ENCODE measurements around the gene MRPL1. TPM values are rescaled to one million over a fixed set of nuclear protein-coding genes. Genes with fewer than 3 reads are reported as not detected.
A peak's percentile ranks its signal among the peaks of the same experiment; 100 is the strongest.

The MRPL1 gene
- 10 to 100 TPM; 57.2 to 76.6 (median 68.7) TPM for polyA plus RNA-seq (ENCODE audit: insufficient read length in 10 of 10)
- long read RNA-seq, donor 1, transcript MRPL1-201 (9 exons, 1,490 nt), result major isoform, 27 of 27 reads
- long read RNA-seq, donor 1, partial matches to known transcripts, result 0 of 27 reads
- long read RNA-seq, donor 1, other reads (novel, unspliced or antisense), result 0 of 27 reads
- long read RNA-seq, donor 2, transcript MRPL1-201 (9 exons, 1,490 nt), result major isoform, 21 of 28 reads
- long read RNA-seq, donor 2, partial matches to known transcripts, result 7 of 28 reads
- long read RNA-seq, donor 2, other reads (novel, unspliced or antisense), result 0 of 28 reads
- long read RNA-seq, donor 3, result 0 reads
- long read RNA-seq, donor 4, transcript MRPL1-201 (9 exons, 1,490 nt), result major isoform, 14 of 23 reads
- long read RNA-seq, donor 4, partial matches to known transcripts, result 9 of 23 reads
- long read RNA-seq, donor 4, other reads (novel, unspliced or antisense), result 0 of 23 reads
- long read RNA-seq, donor 5, transcript MRPL1-201 (9 exons, 1,490 nt), result major isoform, 30 of 42 reads
- long read RNA-seq, donor 5, partial matches to known transcripts, result 12 of 42 reads
- long read RNA-seq, donor 5, other reads (novel, unspliced or antisense), result 0 of 42 reads
- long read RNA-seq, donor 6, transcript MRPL1-201 (9 exons, 1,490 nt), result major isoform, 26 of 33 reads
- long read RNA-seq, donor 6, partial matches to known transcripts, result 7 of 33 reads
- long read RNA-seq, donor 6, other reads (novel, unspliced or antisense), result 0 of 33 reads
- long read RNA-seq, donor 7, transcript MRPL1-201 (9 exons, 1,490 nt), result major isoform, 15 of 15 reads
- long read RNA-seq, donor 7, partial matches to known transcripts, result 0 of 15 reads
- long read RNA-seq, donor 7, other reads (novel, unspliced or antisense), result 0 of 15 reads
- long read RNA-seq, donor 8, transcript MRPL1-201 (9 exons, 1,490 nt), result major isoform, 14 of 21 reads
- long read RNA-seq, donor 8, partial matches to known transcripts, result 7 of 21 reads
- long read RNA-seq, donor 8, other reads (novel, unspliced or antisense), result 0 of 21 reads
- long read RNA-seq, donor 9, partial matches to known transcripts, result 0 of 4 reads
- long read RNA-seq, donor 9, other reads (novel, unspliced or antisense), result 0 of 4 reads

- peak; percentile 95 to 97 (median 96) for DNase-seq
Measured at GRCh38 chr4:77862478-77863216, at the start of gene MRPL1. MRPL1 (plus strand) TSS chr4:77862830; CDS start chr4:77862849, 19 bp downstream.

- DNase-seq, result no peak
Measured at GRCh38 chr4:77815636-77816035, 47.0 kb upstream of the MRPL1 start.

DNA sequence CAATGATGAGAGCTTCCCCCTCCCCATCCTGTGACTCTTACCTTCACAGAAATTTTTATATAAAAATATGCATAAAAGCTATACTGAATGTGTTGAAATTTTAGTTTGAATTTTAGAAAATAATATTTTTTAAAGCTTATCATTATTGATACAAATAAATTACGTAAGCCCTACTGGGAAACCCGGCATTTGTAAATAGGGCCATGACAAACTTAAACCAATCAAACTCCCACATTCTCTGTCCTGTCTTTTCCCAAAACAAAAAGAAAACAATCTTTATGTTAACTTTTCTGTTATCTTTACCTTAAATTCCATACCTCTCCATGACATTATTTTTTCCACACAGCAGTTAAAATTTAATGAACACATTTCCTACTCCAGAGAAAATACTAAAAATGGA lies 46.1 kb upstream of the MRPL1 start:
- no peak for DNase-seq

GRCh38 chr4:77817304-77818072 lies 45.1 kb upstream of the MRPL1 start:
- peak in 2 of 3 donors; percentile 9 to 18 for DNase-seq

DNA sequence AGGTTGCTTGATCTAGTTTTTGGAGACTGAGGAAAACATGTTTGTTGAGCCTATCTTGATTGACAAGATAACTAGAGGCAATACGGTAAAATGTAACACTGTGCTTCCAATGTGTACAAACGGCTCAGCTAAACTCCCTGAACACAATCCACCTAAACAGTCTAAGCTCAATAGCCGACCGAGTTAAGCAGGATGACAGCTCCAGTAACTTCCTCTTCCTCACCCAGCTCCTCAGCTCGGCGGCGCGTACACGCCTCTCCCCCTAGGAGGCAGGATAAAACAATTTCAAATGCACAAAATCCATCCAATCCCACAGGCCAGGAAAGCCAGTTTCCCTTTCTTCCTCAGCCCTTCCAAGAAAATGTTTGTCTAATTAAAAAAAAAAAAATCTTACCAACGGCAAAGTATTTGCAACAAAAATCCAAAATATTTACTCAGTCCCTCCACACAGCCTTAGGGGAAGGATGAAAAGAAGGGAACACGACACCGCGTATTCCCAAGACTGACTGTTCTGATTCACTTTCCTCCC lies 44.5 kb upstream of the MRPL1 start:
- peak; percentile 75 to 93 (median 78) for DNase-seq

GRCh38 chr4:77818602-77819403 lies 43.8 kb upstream of the MRPL1 start, which contains the start of gene CNOT6L:
CNOT6L (minus strand) TSS chr4:77819368; CDS start chr4:77819308, 60 bp downstream.
- peak; percentile 71 to 90 (median 86) for DNase-seq

GRCh38 chr4:77819404-77819842 lies 43.2 kb upstream of the MRPL1 start:
- DNase-seq, result no peak

DNA sequence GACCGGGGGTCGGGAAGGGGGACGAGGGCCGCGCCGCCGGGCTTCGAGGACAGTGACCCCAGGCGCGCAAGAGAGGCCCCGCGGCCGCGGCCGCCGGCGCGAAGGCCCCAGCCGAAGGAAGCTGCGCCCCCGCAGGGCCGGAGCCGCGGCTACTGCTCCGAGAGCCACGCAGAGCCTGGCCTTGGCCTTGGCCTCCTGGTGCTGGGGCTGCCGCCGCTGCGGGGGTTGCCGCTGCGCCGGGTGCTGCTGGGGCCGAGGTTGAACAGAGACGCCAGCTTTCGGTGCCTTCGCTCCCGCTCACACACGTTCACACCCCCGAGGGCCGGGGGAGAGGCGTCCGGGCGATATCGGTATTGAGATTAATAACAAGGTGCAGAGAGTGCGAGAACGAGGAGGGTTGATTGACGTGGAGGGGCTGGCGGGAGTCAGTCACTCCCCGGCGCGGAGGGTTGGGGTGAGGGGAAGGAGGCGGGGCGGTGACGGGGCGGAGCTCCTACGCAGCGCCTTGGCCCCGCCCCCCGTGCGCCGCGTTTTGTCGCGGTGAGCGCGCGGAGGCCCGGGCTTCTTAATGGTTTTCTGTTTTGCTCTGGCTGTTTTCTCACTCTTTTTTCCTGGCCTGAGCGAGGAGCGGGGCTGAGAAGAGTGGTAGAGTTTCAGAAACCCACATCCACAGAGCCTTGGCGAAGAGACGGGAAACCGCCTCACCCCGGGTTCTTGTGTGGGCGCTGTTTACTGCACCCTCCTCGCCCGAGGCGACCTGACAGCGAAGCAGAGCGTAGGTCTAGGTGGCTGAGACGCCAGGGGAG lies 42.6 kb upstream of the MRPL1 start:
- DNase-seq, result peak; percentile 87 to 97 (median 95)

GRCh38 chr4:77820649-77821561 lies 41.7 kb upstream of the MRPL1 start:
- peak in 2 of 3 donors; percentile 4 to 17 for DNase-seq

- peak in 2 of 3 donors; percentile 2 to 5 for DNase-seq
Measured at GRCh38 chr4:77821775-77822174, 40.9 kb upstream of the MRPL1 start.

DNA sequence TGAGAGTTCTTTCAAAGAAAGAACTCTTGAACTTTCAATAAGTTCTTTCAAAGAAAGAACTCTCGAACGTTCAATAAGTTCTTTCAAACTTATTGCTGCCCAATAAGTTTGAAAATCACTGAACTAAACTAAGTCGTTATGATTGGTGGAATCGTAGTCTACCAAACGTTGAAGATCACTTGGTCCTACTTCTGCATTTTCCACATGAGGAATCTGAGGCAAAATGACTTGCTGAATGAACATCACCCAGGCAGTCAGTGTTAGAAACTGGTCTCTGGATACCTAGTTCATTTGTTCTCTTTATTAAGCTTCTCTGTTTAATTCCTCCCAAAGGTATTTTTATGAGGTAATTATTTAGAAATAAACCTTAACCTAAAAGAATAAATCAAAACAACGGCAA lies 36.4 kb upstream of the MRPL1 start:
- DNase-seq, result no peak

DNA sequence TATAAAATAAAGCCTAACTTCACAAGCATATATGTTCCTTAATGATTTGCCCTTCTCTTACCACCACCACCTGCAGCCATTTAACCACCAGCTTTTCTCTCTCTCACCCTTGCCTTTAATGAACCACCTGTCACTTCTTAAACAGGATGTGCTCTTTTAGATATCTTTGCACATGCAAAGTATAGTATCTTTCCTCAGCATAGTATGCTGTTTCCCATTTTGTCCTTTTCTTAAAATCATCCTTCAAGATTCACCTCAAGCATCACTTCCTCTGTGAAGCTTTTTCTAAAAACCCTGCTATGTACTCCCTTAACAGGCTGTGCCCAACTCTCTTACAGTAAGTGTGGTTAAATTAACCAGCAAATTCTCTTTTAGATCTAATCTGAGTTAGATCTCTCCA lies 35.3 kb upstream of the MRPL1 start:
- DNase-seq, result no peak

DNA sequence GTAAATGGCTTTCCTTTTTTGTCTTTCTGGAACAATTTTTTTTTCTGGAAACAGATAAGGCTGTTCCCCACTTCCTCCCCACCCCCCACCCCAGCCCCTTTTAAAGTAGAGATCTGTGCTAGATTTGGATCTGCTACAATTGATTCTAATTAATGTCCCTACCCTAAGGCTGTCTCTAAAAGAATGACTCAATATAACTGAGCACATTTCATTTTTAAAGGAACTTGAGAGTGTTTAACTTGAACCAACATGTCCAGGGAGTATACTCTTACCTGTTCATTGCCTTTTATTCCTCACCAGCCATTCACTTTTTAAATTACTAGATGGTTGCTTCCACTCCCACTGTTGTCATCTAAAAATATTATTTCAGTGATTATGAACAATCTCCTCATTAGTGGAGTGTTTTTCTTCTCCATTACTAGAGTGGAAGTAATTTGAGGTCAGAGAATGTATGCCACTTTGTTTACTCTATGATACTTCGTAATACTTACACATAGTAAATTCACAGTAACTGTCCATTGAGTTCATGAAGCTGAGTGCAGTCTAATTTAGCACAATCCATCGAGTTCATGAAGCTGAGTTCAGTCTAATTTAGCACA lies 29.4 kb upstream of the MRPL1 start:
- no peak for DNase-seq

GRCh38 chr4:77834403-77834802 lies 28.2 kb upstream of the MRPL1 start:
- DNase-seq, result no peak

- DNase-seq, result no peak
Measured at GRCh38 chr4:77843628-77844027, 19.0 kb upstream of the MRPL1 start.

GRCh38 chr4:77844363-77844762 lies 18.3 kb upstream of the MRPL1 start:
- DNase-seq, result no peak

DNA sequence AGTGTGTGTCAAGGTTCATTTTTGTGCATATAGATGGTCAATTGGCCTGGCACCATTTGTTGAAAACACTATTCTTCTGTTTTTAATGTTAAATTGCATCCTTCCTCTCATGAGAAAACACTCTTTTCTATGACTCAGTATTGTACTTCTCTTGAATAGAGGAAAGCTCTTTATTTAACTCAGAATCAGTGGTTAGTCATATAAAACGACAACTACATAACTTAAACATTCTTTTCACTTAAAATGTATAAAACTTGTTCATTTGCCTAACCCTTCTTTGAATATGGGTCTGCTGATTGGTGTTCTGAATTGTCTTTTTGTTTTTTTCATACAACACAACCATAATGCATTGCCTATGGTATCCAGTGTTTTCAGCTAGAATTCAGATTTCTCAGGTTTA lies 17.2 kb upstream of the MRPL1 start:
- no peak for DNase-seq

Data from muscle of back (tissue), 13 donors.